ENCODE data around the gene HNRNPC. TPM values are rescaled to one million over a fixed set of nuclear protein-coding genes. Genes with fewer than 3 reads are reported as not detected.

The HNRNPC gene
- total RNA-seq, 1 donor from 2014 or later = 424 TPM

DNA sequence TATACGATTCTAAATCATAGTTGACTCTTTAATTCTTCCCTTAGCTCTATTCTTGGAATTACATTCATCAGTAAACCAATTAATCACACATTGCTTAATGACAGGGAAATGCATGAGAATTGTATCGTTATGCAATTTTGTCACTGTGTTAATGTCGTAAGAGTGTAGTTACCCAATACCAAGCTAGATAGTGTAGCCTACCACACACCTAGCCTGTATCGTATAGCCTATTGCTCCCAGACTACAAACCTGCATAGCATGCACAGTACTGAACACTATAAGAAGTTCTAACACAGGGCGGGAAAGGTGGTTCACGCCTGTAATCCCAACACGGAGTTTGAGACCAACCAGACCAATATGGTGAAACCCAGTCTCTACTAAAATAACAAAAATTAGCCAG lies 24.7 kb downstream of the HNRNPC start:
- Mint-ChIP-seq H3K27ac (ENCODE audit: unreplicated experiment) (no peak overlapping the region), H3K36me3 (ENCODE audit: unreplicated experiment) (peaks cover 29% of the 10 kb centered on the region), H3K4me1 (ENCODE audit: unreplicated experiment) (peaks cover 35% of the 10 kb centered on the region), H3K9me3 (ENCODE audit: unreplicated experiment) (no peaks in the 10 kb centered on the region), H3K27me3 (ENCODE audit: unreplicated experiment) (no peaks in the 10 kb centered on the region), H3K4me3 (ENCODE audit: unreplicated experiment) (no peak overlapping the region)
- DNase-seq (ENCODE audit: extremely low spot score, unreplicated experiment) = no peak
- TF ChIP-seq, protein P1, sequence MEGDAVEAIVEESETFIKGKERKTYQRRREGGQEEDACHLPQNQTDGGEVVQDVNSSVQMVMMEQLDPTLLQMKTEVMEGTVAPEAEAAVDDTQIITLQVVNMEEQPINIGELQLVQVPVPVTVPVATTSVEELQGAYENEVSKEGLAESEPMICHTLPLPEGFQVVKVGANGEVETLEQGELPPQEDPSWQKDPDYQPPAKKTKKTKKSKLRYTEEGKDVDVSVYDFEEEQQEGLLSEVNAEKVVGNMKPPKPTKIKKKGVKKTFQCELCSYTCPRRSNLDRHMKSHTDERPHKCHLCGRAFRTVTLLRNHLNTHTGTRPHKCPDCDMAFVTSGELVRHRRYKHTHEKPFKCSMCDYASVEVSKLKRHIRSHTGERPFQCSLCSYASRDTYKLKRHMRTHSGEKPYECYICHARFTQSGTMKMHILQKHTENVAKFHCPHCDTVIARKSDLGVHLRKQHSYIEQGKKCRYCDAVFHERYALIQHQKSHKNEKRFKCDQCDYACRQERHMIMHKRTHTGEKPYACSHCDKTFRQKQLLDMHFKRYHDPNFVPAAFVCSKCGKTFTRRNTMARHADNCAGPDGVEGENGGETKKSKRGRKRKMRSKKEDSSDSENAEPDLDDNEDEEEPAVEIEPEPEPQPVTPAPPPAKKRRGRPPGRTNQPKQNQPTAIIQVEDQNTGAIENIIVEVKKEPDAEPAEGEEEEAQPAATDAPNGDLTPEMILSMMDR (IDR thresholded peaks at IDR 0.05) = no peak

- TF ChIP-seq, protein P1 (IDR thresholded peaks at IDR 0.05) = peak; percentile 59
- Mint-ChIP-seq H3K4me3 (ENCODE audit: unreplicated experiment) (no peak overlapping the region), H3K27ac (ENCODE audit: unreplicated experiment) (no peak overlapping the region), H3K36me3 (ENCODE audit: unreplicated experiment) (peaks cover 24% of the 10 kb centered on the region), H3K27me3 (ENCODE audit: unreplicated experiment) (no peaks in the 10 kb centered on the region), H3K9me3 (ENCODE audit: unreplicated experiment) (no peaks in the 10 kb centered on the region), H3K4me1 (ENCODE audit: unreplicated experiment) (peaks cover 19% of the 10 kb centered on the region)
- no peak for DNase-seq (ENCODE audit: extremely low spot score, unreplicated experiment)
These were observed 27.9 kb downstream of the HNRNPC start for GRCh38 chr14:21241218-21241819.

DNA sequence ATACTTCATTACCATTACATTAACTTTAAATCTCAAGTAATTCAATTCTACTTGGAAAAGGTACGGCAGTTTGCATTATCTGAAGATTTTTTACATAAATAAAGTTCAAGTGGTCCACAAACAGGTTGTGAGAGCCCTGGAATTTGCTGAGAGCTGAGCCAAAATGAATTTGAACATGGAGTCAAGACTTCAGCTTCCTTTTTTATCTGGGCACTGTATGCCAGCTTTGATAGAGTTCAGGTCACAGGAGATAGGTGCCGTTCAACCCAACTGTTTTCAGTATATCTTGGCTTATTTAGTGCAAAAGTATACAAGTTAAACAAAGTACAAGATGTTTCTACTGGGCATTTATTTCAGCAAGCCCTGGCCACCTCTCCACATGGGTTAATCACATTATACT lies 28.8 kb downstream of the HNRNPC start:
- H3K36me3 Mint-ChIP-seq (ENCODE audit: unreplicated experiment) = peaks cover 20% of the 10 kb centered on the region

DNA sequence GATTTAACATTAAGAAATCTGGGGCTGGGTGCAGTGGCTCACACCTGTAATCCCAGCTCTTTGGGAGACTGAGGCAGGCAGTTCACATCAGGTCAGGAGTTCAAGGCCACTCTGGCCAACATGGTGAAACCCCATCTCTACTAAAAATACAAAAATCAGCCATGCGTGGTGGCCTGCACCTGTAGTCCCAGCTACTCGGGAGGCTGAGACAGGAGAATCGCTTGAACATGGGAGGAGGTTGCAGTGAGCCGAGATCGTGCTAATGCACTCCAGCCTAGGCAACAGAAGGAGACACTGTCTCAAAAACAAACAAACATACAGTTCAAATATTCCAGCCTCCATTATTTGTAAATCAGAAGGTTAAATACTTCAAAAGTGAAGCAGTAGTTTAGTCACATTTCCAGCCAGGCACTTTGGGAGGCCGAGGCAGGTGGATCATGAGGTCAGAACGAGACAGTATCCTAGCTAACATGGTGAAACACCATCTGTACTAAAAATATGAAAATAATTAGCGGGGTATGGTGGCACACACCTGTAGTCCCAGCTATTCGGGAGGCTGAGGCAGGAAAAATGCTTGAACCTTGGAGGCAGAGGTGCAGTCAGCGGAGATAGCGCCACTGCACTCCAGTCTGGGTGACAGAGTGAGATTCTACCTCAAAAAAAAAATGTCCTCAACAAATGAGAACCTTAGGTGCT lies 30.3 kb downstream of the HNRNPC start:
- Mint-ChIP-seq H3K4me1 (ENCODE audit: unreplicated experiment) (peaks cover 24% of the 10 kb centered on the region), H3K9me3 (ENCODE audit: unreplicated experiment) (no peaks in the 10 kb centered on the region), H3K36me3 (ENCODE audit: unreplicated experiment) (peaks cover 20% of the 10 kb centered on the region), H3K4me3 (ENCODE audit: unreplicated experiment) (no peak overlapping the region), H3K27me3 (ENCODE audit: unreplicated experiment) (no peaks in the 10 kb centered on the region), H3K27ac (ENCODE audit: unreplicated experiment) (no peak overlapping the region)
- DNase-seq (ENCODE audit: extremely low spot score, unreplicated experiment) = no peak
- TF ChIP-seq, protein P1 (IDR thresholded peaks at IDR 0.05) = no peak

More for the DNA sequence above, 28.8 kb downstream of the HNRNPC start:
- TF ChIP-seq, protein P1 (IDR thresholded peaks at IDR 0.05) = no peak
- Mint-ChIP-seq H3K27me3 (ENCODE audit: unreplicated experiment) (no peaks in the 10 kb centered on the region), H3K9me3 (ENCODE audit: unreplicated experiment) (no peaks in the 10 kb centered on the region), H3K27ac (ENCODE audit: unreplicated experiment) (no peak overlapping the region), H3K4me1 (ENCODE audit: unreplicated experiment) (peaks cover 20% of the 10 kb centered on the region), H3K4me3 (ENCODE audit: unreplicated experiment) (no peak overlapping the region)
- DNase-seq (ENCODE audit: extremely low spot score, unreplicated experiment) = no peak

DNA sequence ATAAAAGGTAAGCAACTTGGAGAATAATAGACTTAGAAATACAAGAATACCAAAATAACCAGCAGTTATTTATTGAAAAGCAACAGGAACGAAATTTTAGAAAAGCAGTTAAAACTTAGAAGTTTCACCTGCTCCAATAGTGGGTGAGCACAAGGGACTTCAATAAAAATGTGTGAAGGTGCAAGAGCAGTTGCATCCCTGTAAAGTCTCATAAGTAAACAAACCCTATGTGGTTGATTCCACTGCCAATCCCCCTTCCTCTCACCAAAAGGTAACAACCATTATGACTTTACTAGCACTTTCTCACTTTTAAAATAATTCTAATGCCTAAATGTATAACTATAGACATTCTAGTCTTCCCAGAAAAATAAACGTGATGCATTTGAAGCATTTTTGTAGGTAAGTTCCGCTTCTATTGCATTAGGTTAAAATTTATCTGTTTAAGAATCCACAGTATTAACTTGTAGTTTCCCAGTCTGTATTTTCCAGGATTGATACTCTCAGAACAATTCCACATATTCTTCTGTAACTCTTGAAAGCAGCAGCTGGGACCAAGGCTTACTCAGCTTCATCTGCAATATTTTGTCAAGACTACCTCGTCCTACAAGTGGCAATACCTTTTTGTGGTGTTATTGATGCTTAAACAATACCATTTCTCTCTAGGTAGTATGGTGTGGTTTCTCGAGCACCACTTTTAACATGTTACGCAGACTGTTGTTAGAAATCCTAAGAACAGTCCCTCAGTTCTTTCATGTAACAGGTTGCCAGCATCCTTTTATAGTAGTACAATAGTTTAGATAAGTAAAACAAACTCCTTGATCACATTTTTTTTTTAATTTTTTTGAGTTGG lies 32.1 kb downstream of the HNRNPC start:
- Mint-ChIP-seq H3K27ac (ENCODE audit: unreplicated experiment) (no peak overlapping the region), H3K4me3 (ENCODE audit: unreplicated experiment) (no peak overlapping the region), H3K36me3 (ENCODE audit: unreplicated experiment) (peaks cover 22% of the 10 kb centered on the region), H3K4me1 (ENCODE audit: unreplicated experiment) (peaks cover 24% of the 10 kb centered on the region), H3K27me3 (ENCODE audit: unreplicated experiment) (no peaks in the 10 kb centered on the region), H3K9me3 (ENCODE audit: unreplicated experiment) (no peaks in the 10 kb centered on the region)
- no peak for DNase-seq (ENCODE audit: extremely low spot score, unreplicated experiment)
- TF ChIP-seq, protein P1 (IDR thresholded peaks at IDR 0.05) = no peak
